ENCODE measurements around the gene DNAJB4.
"Not testable (repeated sequence)": the region's sequence is repeated elsewhere in the genome, so short reads cannot be mapped to it uniquely, and the experiment has no call there.

Gene DNAJB4

GRCh38 chr1:78053498-78053897, 48.8 kb downstream of the DNAJB4 start:
- H3K27me3 ChIP-seq (ENCODE audit: insufficient read depth, insufficient read length) = peaks cover 4% of the 10 kb centered on the region
- H3K4me3 ChIP-seq (ENCODE audit: insufficient read length, low read depth) = no peak overlapping the region
- no peaks in the 10 kb centered on the region for H3K4me1 ChIP-seq (ENCODE audit: insufficient read depth, insufficient read length)
- TF ChIP-seq ZNF274 (IDR thresholded peaks at IDR 0.05; ENCODE audit: low read depth, low read length) = no peak
- no peak for TF ChIP-seq YY1 (IDR thresholded peaks at IDR 0.05; ENCODE audit: insufficient read depth, insufficient read length)
- TF ChIP-seq SUZ12 (IDR thresholded peaks at IDR 0.05; ENCODE audit: extremely low read depth, insufficient read depth, insufficient read length) = no peak
- no peaks in the 10 kb centered on the region for H3K9me3 ChIP-seq (ENCODE audit: insufficient read depth, low read length)
- no peak for DNase-seq (ENCODE audit: low read depth, low spot score)
- no peaks in the 10 kb centered on the region for H3K36me3 ChIP-seq (ENCODE audit: insufficient read depth, insufficient read length, low read length)
- H3K9ac ChIP-seq (ENCODE audit: insufficient read length, low read depth) = no peak overlapping the region

- no peaks in the 10 kb centered on the region for H3K36me3 ChIP-seq (ENCODE audit: insufficient read depth, insufficient read length, low read length)
- H3K27me3 ChIP-seq (ENCODE audit: insufficient read depth, insufficient read length) = no peaks in the 10 kb centered on the region
- H3K9ac ChIP-seq (ENCODE audit: insufficient read length, low read depth) = no peak overlapping the region
- TF ChIP-seq SUZ12 (IDR thresholded peaks at IDR 0.05; ENCODE audit: extremely low read depth, insufficient read depth, insufficient read length) = no peak
- TF ChIP-seq YY1 (IDR thresholded peaks at IDR 0.05; ENCODE audit: insufficient read depth, insufficient read length) = no peak
- TF ChIP-seq ZNF274 (IDR thresholded peaks at IDR 0.05; ENCODE audit: low read depth, low read length) = no peak
- no peaks in the 10 kb centered on the region for H3K4me1 ChIP-seq (ENCODE audit: insufficient read depth, insufficient read length)
- no peak overlapping the region for H3K4me3 ChIP-seq (ENCODE audit: insufficient read length, low read depth)
- no peaks in the 10 kb centered on the region for H3K9me3 ChIP-seq (ENCODE audit: insufficient read depth, low read length)
- DNase-seq (ENCODE audit: low read depth, low spot score) = no peak
Observed at GRCh38 chr1:78054559-78054958, 49.8 kb downstream of the DNAJB4 start.

- TF ChIP-seq SUZ12 (IDR thresholded peaks at IDR 0.05; ENCODE audit: extremely low read depth, insufficient read depth, insufficient read length) (no peak), YY1 (IDR thresholded peaks at IDR 0.05; ENCODE audit: insufficient read depth, insufficient read length) (no peak), ZNF274 (IDR thresholded peaks at IDR 0.05; ENCODE audit: low read depth, low read length) (no peak)
- Histone ChIP-seq H3K4me3 (ENCODE audit: insufficient read length, low read depth) (no peak overlapping the region), H3K4me1 (ENCODE audit: insufficient read depth, insufficient read length) (no peaks in the 10 kb centered on the region), H3K9me3 (ENCODE audit: insufficient read depth, low read length) (no peaks in the 10 kb centered on the region), H3K36me3 (ENCODE audit: insufficient read depth, insufficient read length, low read length) (no peaks in the 10 kb centered on the region), H3K27me3 (ENCODE audit: insufficient read depth, insufficient read length) (no peaks in the 10 kb centered on the region), H3K9ac (ENCODE audit: insufficient read length, low read depth) (no peak overlapping the region)
- DNase-seq (ENCODE audit: low read depth, low spot score) = no peak
Observed at GRCh38 chr1:78054972-78055371, 50.2 kb downstream of the DNAJB4 start.

- Histone ChIP-seq H3K27me3 (ENCODE audit: insufficient read depth, insufficient read length) (no peaks in the 10 kb centered on the region), H3K4me1 (ENCODE audit: insufficient read depth, insufficient read length) (no peaks in the 10 kb centered on the region), H3K9ac (ENCODE audit: insufficient read length, low read depth) (no peak overlapping the region), H3K36me3 (ENCODE audit: insufficient read depth, insufficient read length, low read length) (no peaks in the 10 kb centered on the region), H3K4me3 (ENCODE audit: insufficient read length, low read depth) (no peak overlapping the region), H3K9me3 (ENCODE audit: insufficient read depth, low read length) (no peaks in the 10 kb centered on the region)
- TF ChIP-seq SUZ12 (IDR thresholded peaks at IDR 0.05; ENCODE audit: extremely low read depth, insufficient read depth, insufficient read length) (no peak), ZNF274 (IDR thresholded peaks at IDR 0.05; ENCODE audit: low read depth, low read length) (no peak), YY1 (IDR thresholded peaks at IDR 0.05; ENCODE audit: insufficient read depth, insufficient read length) (no peak)
- no peak for DNase-seq (ENCODE audit: low read depth, low spot score)
Observed at GRCh38 chr1:78055565-78056132, 50.9 kb downstream of the DNAJB4 start.

GRCh38 chr1:78058670-78059069, 53.9 kb downstream of the DNAJB4 start:
- H3K36me3 ChIP-seq (ENCODE audit: insufficient read depth, insufficient read length, low read length) = no peaks in the 10 kb centered on the region
- no peak overlapping the region for H3K9ac ChIP-seq (ENCODE audit: insufficient read length, low read depth)
- no peak overlapping the region for H3K4me3 ChIP-seq (ENCODE audit: insufficient read length, low read depth)
- DNase-seq (ENCODE audit: low read depth, low spot score) = no peak
- no peaks in the 10 kb centered on the region for H3K4me1 ChIP-seq (ENCODE audit: insufficient read depth, insufficient read length)
- H3K9me3 ChIP-seq (ENCODE audit: insufficient read depth, low read length) = no peaks in the 10 kb centered on the region
- no peaks in the 10 kb centered on the region for H3K27me3 ChIP-seq (ENCODE audit: insufficient read depth, insufficient read length)
- TF ChIP-seq ZNF274 (IDR thresholded peaks at IDR 0.05; ENCODE audit: low read depth, low read length) (no peak), YY1 (IDR thresholded peaks at IDR 0.05; ENCODE audit: insufficient read depth, insufficient read length) (no peak), SUZ12 (IDR thresholded peaks at IDR 0.05; ENCODE audit: extremely low read depth, insufficient read depth, insufficient read length) (no peak)

- no peaks in the 10 kb centered on the region for H3K36me3 ChIP-seq (ENCODE audit: insufficient read depth, insufficient read length, low read length)
- TF ChIP-seq YY1 (IDR thresholded peaks at IDR 0.05; ENCODE audit: insufficient read depth, insufficient read length) (no peak), ZNF274 (IDR thresholded peaks at IDR 0.05; ENCODE audit: low read depth, low read length) (no peak), SUZ12 (IDR thresholded peaks at IDR 0.05; ENCODE audit: extremely low read depth, insufficient read depth, insufficient read length) (no peak)
- no peaks in the 10 kb centered on the region for H3K27me3 ChIP-seq (ENCODE audit: insufficient read depth, insufficient read length)
- no peaks in the 10 kb centered on the region for H3K9me3 ChIP-seq (ENCODE audit: insufficient read depth, low read length)
- no peak for DNase-seq (ENCODE audit: low read depth, low spot score)
- no peak overlapping the region for H3K4me3 ChIP-seq (ENCODE audit: insufficient read length, low read depth)
- no peaks in the 10 kb centered on the region for H3K4me1 ChIP-seq (ENCODE audit: insufficient read depth, insufficient read length)
- no peak overlapping the region for H3K9ac ChIP-seq (ENCODE audit: insufficient read length, low read depth)
Observed at GRCh38 chr1:78060857-78061563, 56.3 kb downstream of the DNAJB4 start.

- no peak for DNase-seq (ENCODE audit: low read depth, low spot score)
- Histone ChIP-seq H3K9ac (ENCODE audit: insufficient read length, low read depth) (no peak overlapping the region), H3K27me3 (ENCODE audit: insufficient read depth, insufficient read length) (no peaks in the 10 kb centered on the region), H3K36me3 (ENCODE audit: insufficient read depth, insufficient read length, low read length) (no peaks in the 10 kb centered on the region), H3K9me3 (ENCODE audit: insufficient read depth, low read length) (no peaks in the 10 kb centered on the region), H3K4me1 (ENCODE audit: insufficient read depth, insufficient read length) (no peaks in the 10 kb centered on the region), H3K4me3 (ENCODE audit: insufficient read length, low read depth) (no peak overlapping the region)
- TF ChIP-seq ZNF274 (IDR thresholded peaks at IDR 0.05; ENCODE audit: low read depth, low read length) (no peak), YY1 (IDR thresholded peaks at IDR 0.05; ENCODE audit: insufficient read depth, insufficient read length) (no peak), SUZ12 (IDR thresholded peaks at IDR 0.05; ENCODE audit: extremely low read depth, insufficient read depth, insufficient read length) (no peak)
Observed at GRCh38 chr1:78061825-78062523, 57.2 kb downstream of the DNAJB4 start.

GRCh38 chr1:78064886-78065285, 60.1 kb downstream of the DNAJB4 start:
- H3K27me3 ChIP-seq (ENCODE audit: insufficient read depth, insufficient read length); H3K9me3 ChIP-seq (ENCODE audit: insufficient read depth, low read length); DNase-seq (ENCODE audit: low read depth, low spot score); H3K36me3 ChIP-seq (ENCODE audit: insufficient read depth, insufficient read length, low read length); H3K4me1 ChIP-seq (ENCODE audit: insufficient read depth, insufficient read length); H3K4me3 ChIP-seq (ENCODE audit: insufficient read length, low read depth); H3K9ac ChIP-seq (ENCODE audit: insufficient read length, low read depth): not testable (repeated sequence)
